ENCODE measurements around the gene ZNF385B. TPM values are rescaled to one million over a fixed set of nuclear protein-coding genes. Genes with fewer than 3 reads are reported as not detected.

The ZNF385B gene
- polyA plus RNA-seq, 3 donors from 2014 or later = not detected

DNA sequence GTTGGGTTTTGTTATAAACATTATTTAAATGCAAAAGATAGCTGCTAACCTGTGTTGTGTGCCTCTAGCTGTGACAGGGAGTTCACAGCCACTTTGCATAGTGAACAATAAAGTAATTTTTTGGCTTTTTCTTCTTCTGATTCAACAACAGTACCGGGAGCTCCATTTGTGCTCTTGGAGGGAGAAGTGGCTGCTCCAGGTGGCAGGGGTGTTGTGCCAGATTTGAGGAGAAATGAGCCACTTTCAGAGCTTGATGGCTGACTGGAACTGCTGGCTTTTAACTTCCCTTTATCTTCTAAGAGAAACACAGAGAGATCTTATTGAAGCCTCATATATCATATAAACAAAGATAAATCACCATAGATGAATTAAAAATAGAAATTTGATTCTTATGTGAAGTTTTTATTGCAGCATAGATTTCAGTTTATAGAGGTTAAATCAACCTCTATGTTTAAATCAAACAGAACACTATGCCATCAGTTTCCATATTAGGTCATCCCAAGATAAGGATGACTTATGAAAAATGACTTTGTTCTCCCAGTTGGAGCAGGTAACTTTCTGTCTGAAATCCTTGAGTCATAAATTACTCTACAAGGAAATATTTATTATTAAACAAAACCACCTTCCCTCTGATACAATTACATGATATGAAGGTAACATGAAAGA lies 414.8 kb downstream of the ZNF385B start:
- DNase-seq = no peak
- H3K27ac Mint-ChIP-seq = no peak overlapping the region
- H3K4me3 Mint-ChIP-seq = no peak overlapping the region
- H3K27me3 Mint-ChIP-seq (ENCODE audit: low read depth in 3 of 3) = no peaks in the 10 kb centered on the region
- no peaks in the 10 kb centered on the region for H3K36me3 Mint-ChIP-seq
- H3K9me3 Mint-ChIP-seq = peaks cover 0 to 2% (median 0%) of the 10 kb centered on the region in 6 donors
- H3K4me1 Mint-ChIP-seq = no peaks in the 10 kb centered on the region

DNA sequence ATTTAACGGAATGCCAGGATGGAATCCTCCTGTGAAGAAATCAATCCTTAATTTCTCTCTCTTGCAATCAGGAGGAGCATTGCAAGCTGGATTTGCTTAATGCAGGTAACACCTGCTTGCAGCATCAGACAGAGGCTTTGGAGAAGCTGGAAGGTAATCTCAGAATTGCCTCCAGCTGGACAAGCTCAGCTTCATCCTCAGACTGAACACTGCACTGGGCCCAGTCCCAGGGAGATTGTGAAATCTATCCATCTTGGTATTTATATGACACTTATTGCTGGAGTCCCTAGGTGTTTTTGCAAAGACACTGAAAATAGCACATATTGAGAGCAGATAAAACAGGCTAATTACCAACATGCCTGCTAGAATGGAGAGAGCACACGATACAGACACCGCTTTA lies 417.4 kb downstream of the ZNF385B start:
- H3K27me3 Mint-ChIP-seq (ENCODE audit: low read depth in 3 of 3) = peaks cover 0 to under 1% (median 0%) of the 10 kb centered on the region in 3 donors
- H3K4me1 Mint-ChIP-seq = no peaks in the 10 kb centered on the region
- no peak overlapping the region for H3K27ac Mint-ChIP-seq
- H3K36me3 Mint-ChIP-seq = no peaks in the 10 kb centered on the region
- no peak overlapping the region for H3K4me3 Mint-ChIP-seq
- peaks cover 0 to 2% (median 0%) of the 10 kb centered on the region in 6 donors for H3K9me3 Mint-ChIP-seq
- no peak for DNase-seq

DNA sequence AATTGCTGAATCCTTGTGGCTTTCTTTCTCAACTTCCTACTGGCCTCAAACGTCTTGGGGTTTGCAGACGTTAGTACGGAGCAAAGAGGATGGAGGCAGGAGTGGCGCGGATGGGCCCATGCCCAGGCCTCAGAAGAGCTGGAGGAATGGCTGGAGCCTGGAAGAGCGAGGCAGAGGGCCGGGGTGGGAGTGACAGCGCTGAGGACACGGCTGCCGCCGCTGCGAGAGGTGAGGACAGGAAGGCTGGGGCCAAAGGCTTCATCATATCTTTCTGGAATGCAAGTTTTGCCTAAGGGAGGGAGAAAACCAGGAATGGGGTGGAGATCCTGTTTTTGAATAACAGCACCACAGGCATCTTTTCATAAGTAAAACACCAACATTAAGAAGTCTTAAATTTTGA lies 418.2 kb downstream of the ZNF385B start:
- no peaks in the 10 kb centered on the region for H3K4me1 Mint-ChIP-seq
- no peak for DNase-seq
- no peaks in the 10 kb centered on the region for H3K36me3 Mint-ChIP-seq
- no peaks in the 10 kb centered on the region for H3K9me3 Mint-ChIP-seq
- H3K27ac Mint-ChIP-seq = no peak overlapping the region
- H3K4me3 Mint-ChIP-seq = no peak overlapping the region
- H3K27me3 Mint-ChIP-seq (ENCODE audit: low read depth in 3 of 3) = peaks cover 0 to 2% (median 0%) of the 10 kb centered on the region in 3 donors

DNA sequence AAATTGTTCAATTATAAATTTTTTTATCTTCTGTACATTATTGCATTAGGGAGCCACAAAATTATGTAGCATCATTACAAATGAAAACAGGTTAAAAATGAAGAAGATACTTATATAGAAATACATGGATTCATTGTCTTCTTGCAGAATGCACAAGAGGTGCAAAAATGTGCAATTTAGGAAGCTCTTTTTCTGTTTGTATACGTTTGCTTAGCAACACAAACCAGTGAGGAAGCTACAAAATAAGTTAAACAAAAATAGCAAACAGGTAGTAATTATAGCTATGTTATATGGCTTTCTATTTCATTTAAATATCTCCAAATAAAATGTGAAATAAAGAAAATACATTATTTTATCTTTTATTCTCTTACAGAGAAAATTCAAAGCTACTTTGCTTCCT lies 419.2 kb downstream of the ZNF385B start:
- DNase-seq = no peak
- Mint-ChIP-seq H3K27ac (no peak overlapping the region), H3K9me3 (no peaks in the 10 kb centered on the region), H3K4me1 (no peaks in the 10 kb centered on the region), H3K36me3 (no peaks in the 10 kb centered on the region), H3K4me3 (no peak overlapping the region), H3K27me3 (ENCODE audit: low read depth in 3 of 3) (peaks cover 0 to 2% (median 0%) of the 10 kb centered on the region in 3 donors)

DNA sequence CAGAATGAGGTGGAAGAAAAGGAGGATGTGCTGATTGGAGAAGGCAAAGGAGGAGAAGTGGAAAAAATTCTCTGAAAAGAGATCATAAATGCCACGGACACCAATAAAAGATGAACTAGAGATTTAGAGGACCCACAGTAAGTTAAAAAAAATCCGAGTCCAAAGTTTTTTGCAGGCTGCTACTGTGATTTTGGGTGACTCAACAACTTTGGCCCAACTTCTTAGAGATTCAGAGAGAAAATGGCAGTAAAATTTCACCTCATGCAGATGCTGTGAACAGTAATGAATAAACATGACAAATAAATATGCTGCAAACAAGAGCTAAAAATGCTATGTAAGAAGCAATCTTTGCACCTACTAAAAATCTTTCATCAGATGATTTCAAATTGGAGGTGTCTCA lies 419.9 kb downstream of the ZNF385B start:
- no peak overlapping the region for H3K27ac Mint-ChIP-seq
- DNase-seq = no peak

DNA sequence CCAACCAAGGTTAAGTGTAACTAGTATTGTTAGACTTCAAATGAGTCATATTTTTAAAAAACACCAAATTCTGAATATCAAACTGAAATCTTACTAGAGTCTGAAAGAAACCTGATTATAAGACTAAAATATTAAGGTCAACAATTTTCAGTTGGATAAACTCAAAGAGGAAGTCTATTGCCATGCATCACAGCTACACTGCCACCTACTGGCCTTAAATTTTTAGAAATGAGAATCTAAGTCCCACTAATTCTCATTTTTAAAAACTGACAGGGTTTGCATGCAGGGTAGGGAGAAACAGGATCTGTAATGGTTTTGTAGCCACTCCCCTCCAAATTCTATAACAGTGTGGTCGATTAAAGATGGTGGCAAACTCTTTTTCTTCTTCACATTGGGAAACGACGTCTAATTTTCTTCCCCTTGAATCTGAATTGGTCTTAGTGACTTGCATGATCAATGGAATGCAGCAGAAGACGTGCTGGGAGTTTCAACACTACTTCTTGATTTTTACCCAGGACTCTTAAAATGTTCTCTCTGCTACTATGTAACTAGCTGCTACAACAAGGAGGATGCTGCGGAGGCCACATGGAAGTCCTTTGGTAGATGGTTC lies 420.7 kb downstream of the ZNF385B start:
- Mint-ChIP-seq H3K27me3 (ENCODE audit: low read depth in 3 of 3) (peaks cover 0 to 2% (median 0%) of the 10 kb centered on the region in 3 donors), H3K4me3 (no peak overlapping the region), H3K27ac (no peak overlapping the region), H3K36me3 (no peaks in the 10 kb centered on the region), H3K9me3 (no peaks in the 10 kb centered on the region), H3K4me1 (no peaks in the 10 kb centered on the region)
- peak in 2 of 3 donors; percentile 10 to 12 for DNase-seq

More for the DNA sequence above, 419.9 kb downstream of the ZNF385B start:
- Mint-ChIP-seq H3K4me3 (no peak overlapping the region), H3K4me1 (no peaks in the 10 kb centered on the region), H3K27me3 (ENCODE audit: low read depth in 3 of 3) (peaks cover 0 to 2% (median 0%) of the 10 kb centered on the region in 3 donors), H3K9me3 (no peaks in the 10 kb centered on the region), H3K36me3 (no peaks in the 10 kb centered on the region)

DNA sequence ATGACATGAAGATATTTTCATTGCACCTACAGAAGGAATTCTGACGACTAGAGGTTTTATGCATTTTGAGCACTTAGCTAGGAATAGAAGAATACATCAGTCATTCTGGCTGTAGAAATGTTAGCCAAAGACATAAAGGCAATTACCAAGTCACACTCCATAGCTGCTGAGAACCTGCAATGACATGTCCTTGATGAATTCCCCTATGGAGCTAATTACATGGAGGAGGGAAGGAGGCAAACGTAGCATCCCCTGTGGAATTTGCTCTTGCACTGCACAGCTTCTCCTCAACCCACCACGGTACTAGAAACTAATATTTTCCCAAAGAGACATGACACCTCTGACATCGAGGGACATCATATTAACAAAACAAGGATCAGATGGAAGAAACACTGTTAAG lies 422.8 kb downstream of the ZNF385B start:
- Mint-ChIP-seq H3K9me3 (no peaks in the 10 kb centered on the region), H3K27me3 (ENCODE audit: low read depth in 3 of 3) (peaks cover 0 to 2% (median 0%) of the 10 kb centered on the region in 3 donors), H3K36me3 (no peaks in the 10 kb centered on the region), H3K4me1 (no peaks in the 10 kb centered on the region), H3K27ac (no peak overlapping the region), H3K4me3 (no peak overlapping the region)
- DNase-seq = no peak

DNA sequence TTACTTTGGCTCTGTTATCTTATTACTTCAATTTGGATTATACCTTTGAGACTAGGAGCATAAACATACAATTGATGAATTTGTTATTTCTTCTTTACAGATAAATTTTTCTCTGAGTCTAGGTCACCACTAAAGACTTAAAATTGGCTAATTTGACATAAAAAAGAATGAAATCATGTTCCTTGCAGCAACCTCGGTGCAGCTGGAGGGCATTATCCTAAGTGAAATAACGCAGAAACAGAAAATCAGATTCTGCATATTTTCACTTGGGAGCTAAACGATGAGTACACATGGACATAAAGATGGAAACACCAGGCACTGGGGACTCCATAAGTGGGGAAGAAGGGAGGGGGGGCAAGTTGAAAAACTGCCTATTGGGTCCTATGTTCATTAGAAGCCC lies 424.0 kb downstream of the ZNF385B start:
- H3K9me3 Mint-ChIP-seq = no peaks in the 10 kb centered on the region

DNA sequence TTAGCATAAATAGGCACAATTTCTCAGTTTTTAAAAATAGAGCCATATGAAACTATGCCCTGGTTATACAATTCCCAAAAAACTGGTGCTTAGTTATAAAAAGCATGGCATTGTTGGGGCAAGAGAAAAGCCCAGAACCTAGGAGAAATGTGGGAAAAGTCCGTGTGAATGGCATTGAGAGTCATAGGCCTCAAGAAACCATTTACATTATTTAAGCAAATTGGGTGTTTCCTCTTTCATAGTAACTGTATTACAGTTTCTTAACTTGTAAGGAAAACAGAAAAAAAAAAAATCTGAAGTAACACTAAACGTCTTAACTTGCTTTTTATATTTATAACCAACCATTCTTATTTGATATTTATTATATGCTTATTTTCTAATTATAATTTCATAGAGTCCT lies 425.8 kb downstream of the ZNF385B start:
- Mint-ChIP-seq H3K4me1 (no peaks in the 10 kb centered on the region), H3K9me3 (no peaks in the 10 kb centered on the region), H3K36me3 (no peaks in the 10 kb centered on the region), H3K4me3 (no peak overlapping the region), H3K27me3 (ENCODE audit: low read depth in 3 of 3) (peaks cover 0 to 4% (median 2%) of the 10 kb centered on the region in 3 donors), H3K27ac (no peak overlapping the region)
- DNase-seq = no peak

More for the DNA sequence above, 424.0 kb downstream of the ZNF385B start:
- H3K27ac Mint-ChIP-seq = no peak overlapping the region
- no peak for DNase-seq
- no peaks in the 10 kb centered on the region for H3K36me3 Mint-ChIP-seq
- peaks cover 0 to 2% (median 0%) of the 10 kb centered on the region in 3 donors for H3K27me3 Mint-ChIP-seq (ENCODE audit: low read depth in 3 of 3)
- no peaks in the 10 kb centered on the region for H3K4me1 Mint-ChIP-seq
- no peak overlapping the region for H3K4me3 Mint-ChIP-seq

DNA sequence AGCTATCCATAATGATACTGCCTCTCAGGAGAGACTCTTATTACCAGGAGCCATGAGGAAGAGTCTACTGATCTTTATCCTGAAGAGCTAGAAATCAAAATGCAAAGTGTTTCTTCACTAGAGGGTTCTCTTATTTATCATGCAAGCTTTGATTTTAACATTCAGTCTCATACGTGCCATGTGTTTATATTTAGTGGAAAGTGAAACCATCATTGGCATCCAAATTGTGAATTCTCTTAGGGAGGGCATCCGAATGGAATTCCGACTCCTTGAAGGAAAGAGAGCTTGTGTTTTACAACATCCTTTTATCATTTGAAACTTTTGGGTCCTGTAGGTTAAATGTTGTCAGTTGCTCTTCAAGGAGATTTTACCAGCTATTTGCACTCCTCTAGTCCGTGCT lies 426.4 kb downstream of the ZNF385B start:
- H3K4me3 Mint-ChIP-seq = no peak overlapping the region
- H3K27me3 Mint-ChIP-seq (ENCODE audit: low read depth in 3 of 3) = peaks cover 0 to 4% (median 2%) of the 10 kb centered on the region in 3 donors
- H3K9me3 Mint-ChIP-seq = no peaks in the 10 kb centered on the region
- DNase-seq = no peak
- H3K4me1 Mint-ChIP-seq = no peaks in the 10 kb centered on the region
- H3K36me3 Mint-ChIP-seq = no peaks in the 10 kb centered on the region
- H3K27ac Mint-ChIP-seq = no peak overlapping the region

DNA sequence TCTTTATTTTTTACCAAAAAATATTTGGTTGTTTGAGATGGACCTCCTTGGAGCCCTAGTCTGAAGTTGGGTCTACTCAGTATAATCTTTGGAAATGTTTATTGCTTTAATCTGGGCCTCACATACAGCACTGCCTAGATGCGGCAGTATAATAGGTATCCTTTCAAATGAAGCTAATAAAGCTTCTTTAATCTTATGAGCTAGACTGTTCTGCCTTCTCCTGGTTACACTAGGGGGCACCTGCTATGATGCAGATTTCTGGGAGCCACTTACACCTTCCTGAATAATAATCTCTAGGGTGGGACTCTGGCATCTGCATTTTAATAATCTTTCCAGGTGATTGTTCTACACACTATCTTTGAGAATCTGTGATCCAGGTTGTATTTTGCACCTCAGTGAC lies 427.1 kb downstream of the ZNF385B start:
- Mint-ChIP-seq H3K36me3 (no peaks in the 10 kb centered on the region), H3K9me3 (no peaks in the 10 kb centered on the region), H3K4me3 (no peak overlapping the region), H3K27ac (no peak overlapping the region), H3K4me1 (no peaks in the 10 kb centered on the region), H3K27me3 (ENCODE audit: low read depth in 3 of 3) (peaks cover 0 to 4% (median 2%) of the 10 kb centered on the region in 3 donors)
- DNase-seq = no peak

DNA sequence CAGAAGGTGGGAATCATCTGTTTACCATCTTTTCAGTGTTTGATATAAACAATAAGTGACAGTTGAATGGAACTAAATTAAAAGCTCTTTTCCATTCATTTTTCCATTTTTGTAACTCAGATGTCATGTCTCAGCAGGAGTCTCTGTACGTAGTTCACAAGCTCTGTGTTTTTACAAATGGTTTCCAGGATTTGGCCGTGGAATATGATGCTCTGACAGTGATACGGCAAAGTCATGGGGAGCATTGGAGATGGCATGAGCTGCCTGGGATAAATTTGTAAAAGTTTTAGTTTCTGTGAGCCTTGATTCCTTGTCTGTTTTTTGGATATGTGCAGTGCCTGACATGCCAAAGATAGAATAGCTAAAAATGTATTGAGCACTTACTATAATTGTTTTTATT lies 428.7 kb downstream of the ZNF385B start:
- H3K9me3 Mint-ChIP-seq = no peaks in the 10 kb centered on the region
- H3K27ac Mint-ChIP-seq = no peak overlapping the region
- H3K4me3 Mint-ChIP-seq = no peak overlapping the region
- H3K4me1 Mint-ChIP-seq = no peaks in the 10 kb centered on the region
- peaks cover 0 to 4% (median 1%) of the 10 kb centered on the region in 3 donors for H3K27me3 Mint-ChIP-seq (ENCODE audit: low read depth in 3 of 3)
- no peak for DNase-seq
- no peaks in the 10 kb centered on the region for H3K36me3 Mint-ChIP-seq

DNA sequence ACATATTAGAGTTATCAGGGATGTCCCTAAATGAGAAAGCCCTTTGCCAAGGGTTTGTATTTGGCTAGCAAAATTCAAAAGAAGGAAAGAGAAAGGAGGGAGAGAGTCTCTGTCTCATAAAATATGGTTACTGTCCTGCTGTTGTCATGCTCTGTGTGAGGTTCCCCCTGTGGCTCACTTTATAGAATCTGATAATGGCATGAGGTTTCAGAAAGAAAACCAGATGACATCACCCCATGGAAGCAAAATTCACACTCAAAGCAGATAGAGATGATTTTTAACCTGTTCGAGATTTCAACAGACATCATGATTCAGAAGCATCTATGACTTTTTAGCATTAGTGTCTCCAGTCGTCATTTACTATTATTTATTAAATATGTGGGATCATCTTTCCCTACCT lies 431.8 kb downstream of the ZNF385B start:
- Mint-ChIP-seq H3K27ac (no peak overlapping the region), H3K9me3 (no peaks in the 10 kb centered on the region), H3K4me1 (no peaks in the 10 kb centered on the region), H3K4me3 (no peak overlapping the region), H3K27me3 (ENCODE audit: low read depth in 3 of 3) (peaks cover 0 to 4% (median 1%) of the 10 kb centered on the region in 3 donors), H3K36me3 (no peaks in the 10 kb centered on the region)
- DNase-seq = no peak

DNA sequence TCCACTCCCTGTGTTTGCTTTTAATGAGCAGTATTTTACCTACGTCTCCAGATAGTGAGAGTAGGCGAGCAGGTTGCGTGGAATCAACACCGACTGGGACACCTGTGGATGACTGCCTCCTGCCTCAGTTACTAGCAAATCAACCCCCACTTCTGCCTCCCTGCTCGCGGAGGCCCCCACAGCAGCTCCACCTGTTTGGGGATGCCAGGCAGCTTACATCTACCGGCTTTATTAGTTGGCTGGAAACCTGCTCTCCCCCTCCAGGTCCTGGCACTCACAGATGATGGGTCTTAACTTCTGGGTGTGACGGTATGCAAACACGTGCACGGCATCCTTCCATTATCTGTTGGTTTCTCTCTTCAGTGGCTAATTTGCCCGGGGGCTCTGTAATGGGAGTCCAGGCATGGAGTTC lies 432.3 kb downstream of the ZNF385B start:
- Mint-ChIP-seq H3K27me3 (ENCODE audit: low read depth in 3 of 3) (peaks cover 0 to 4% (median 1%) of the 10 kb centered on the region in 3 donors), H3K4me3 (no peak overlapping the region), H3K9me3 (no peaks in the 10 kb centered on the region), H3K27ac (no peak overlapping the region), H3K36me3 (no peaks in the 10 kb centered on the region), H3K4me1 (no peaks in the 10 kb centered on the region)
- no peak for DNase-seq

DNA sequence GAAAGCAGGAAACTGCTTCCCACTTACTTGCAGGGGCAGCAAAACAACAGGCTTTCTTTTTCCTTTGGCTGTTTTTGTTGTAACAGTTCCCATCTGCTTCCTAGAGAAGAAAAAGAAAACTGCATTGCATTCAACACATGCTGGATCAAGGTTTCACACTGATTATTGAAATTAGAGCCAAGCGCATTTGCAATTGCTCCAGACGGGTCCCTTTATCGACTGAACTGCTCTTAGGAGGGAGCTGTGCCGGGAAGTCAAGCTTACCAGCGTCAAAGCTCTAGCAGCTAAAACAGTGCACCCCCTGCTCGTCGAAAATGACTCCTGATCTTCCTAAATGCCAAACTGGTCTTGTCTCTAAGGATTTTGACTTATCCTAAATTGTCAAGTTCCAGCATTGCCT lies 432.8 kb downstream of the ZNF385B start:
- no peak overlapping the region for H3K4me3 Mint-ChIP-seq
- no peaks in the 10 kb centered on the region for H3K4me1 Mint-ChIP-seq

More for the DNA sequence above, 432.8 kb downstream of the ZNF385B start:
- no peak overlapping the region for H3K27ac Mint-ChIP-seq
- no peak for DNase-seq
- no peaks in the 10 kb centered on the region for H3K36me3 Mint-ChIP-seq
- H3K27me3 Mint-ChIP-seq (ENCODE audit: low read depth in 3 of 3) = peaks cover 1 to 4% (median 1%) of the 10 kb centered on the region in 3 donors
- no peaks in the 10 kb centered on the region for H3K9me3 Mint-ChIP-seq

Measured in immature natural killer cell (primary cell).